GM12878 (cell line): ENCODE measurements around the gene NEGR1. TPM values are rescaled to one million over a fixed set of nuclear protein-coding genes. Genes with fewer than 3 reads are reported as not detected.

Experiments used
- ASH2L ChIP-seq: fragments of 300-600, 200-600 bp; sonication (generic); IDR thresholded peaks from 2 replicates; pipeline ENCODE4 v1.6.1; 2017; ENCODE audit warnings: low read depth, mild to moderate bottlenecking, borderline replicate concordance
- CEBPB ChIP-seq, 2 experiments: fragments of 150-350 bp in 1 of 2; IDR thresholded peaks; 2 replicates each; pipeline ENCODE4 v1.6.1; 2012 to 2014; ENCODE audit warnings: low read depth in 2 of 2, low read length in 2 of 2, borderline replicate concordance in 1 of 2, inconsistent platforms in 1 of 2
- RAD21 ChIP-seq: IDR thresholded peaks from 2 replicates; pipeline ENCODE4 v1.6.1; 2011; ENCODE audit warnings: mild to moderate bottlenecking, low read depth, low read length, moderate library complexity; ENCODE audit not compliant: insufficient read depth
- SUZ12 ChIP-seq: fragments of 200-600 bp; sonication (generic); IDR thresholded peaks from one replicate; pipeline ENCODE4 v1.6.1; 2018; ENCODE audit warnings: antibody characterized with exemption, mild to moderate bottlenecking; ENCODE audit not compliant: unreplicated experiment
- TCF12 ChIP-seq: IDR thresholded peaks from 2 replicates; pipeline ENCODE4 v1.6.1; 2011; ENCODE audit warnings: low read depth, mild to moderate bottlenecking, low read length
- YBX1 ChIP-seq: fragments of 450-650 bp; IDR thresholded peaks from 2 replicates; pipeline ENCODE4 v1.6.1; 2016; ENCODE audit warnings: antibody characterized with exemption
- polyA plus RNA-seq, 11 experiments: library from polyadenylated mRNA; depleted of rRNA in 4 of 11; unstranded in 6 of 11; stranded (reverse) in 5 of 11; fragments of >200 nt; fragmentation: Nextera tagmentation in 4 of 11; fragmentation: Illumina TruSeq in 1 of 11; extraction: Ambion mirVana in 4 of 11; extraction: Trizol in 1 of 11; gene quantifications; 1 replicate in 1 of 11; 2 replicates in 10 of 11; pipeline versions ENCODE4 v1.2.1 to v1.2.3, GENCODE V29; 2011 to 2016; ENCODE audit warnings: inconsistent platforms in 2 of 11, missing spikeins in 2 of 11, low read depth in 1 of 11
- total RNA-seq, 4 experiments: library from RNA; depleted of rRNA in 3 of 4; stranded (reverse); fragments of >200 nt in 3 of 4; fragmentation: Illumina TruSeq in 1 of 4; extraction: Trizol in 1 of 4; gene quantifications; 2 replicates each; pipeline versions ENCODE4 v1.2.1 to v1.2.3, GENCODE V29; 2013 to 2021
- TF ChIP-seq, protein P1 (sequence below), 3 experiments: IDR thresholded peaks in 2 of 3; conservative IDR thresholded peaks in 1 of 3; 2 replicates each; pipeline ENCODE4 v1.5.1; 2011; ENCODE audit warnings: low read depth in 3 of 3, low read length in 3 of 3, mild to moderate bottlenecking in 3 of 3, control low read depth in 2 of 3, moderate library complexity in 2 of 3, inconsistent platforms in 1 of 3, mixed read lengths in 1 of 3; ENCODE audit not compliant: control insufficient read depth in 2 of 3, insufficient read depth in 1 of 3; ENCODE audit errors: extremely low read depth in 1 of 3
- TF ChIP-seq, protein P2 (sequence below): fragments of 450-650 bp; IDR thresholded peaks from 2 replicates; pipeline ENCODE4 v1.6.1; 2017; ENCODE audit warnings: mild to moderate bottlenecking, moderate library complexity

Gene NEGR1
- total and polyA plus RNA-seq, 10 of the 15 experiments (the other 5 are each of a cell fraction or from before 2014, with no cell fraction given), result under 0.01 to 0.03 (median 0.01) TPM; not detected in 7

DNA sequence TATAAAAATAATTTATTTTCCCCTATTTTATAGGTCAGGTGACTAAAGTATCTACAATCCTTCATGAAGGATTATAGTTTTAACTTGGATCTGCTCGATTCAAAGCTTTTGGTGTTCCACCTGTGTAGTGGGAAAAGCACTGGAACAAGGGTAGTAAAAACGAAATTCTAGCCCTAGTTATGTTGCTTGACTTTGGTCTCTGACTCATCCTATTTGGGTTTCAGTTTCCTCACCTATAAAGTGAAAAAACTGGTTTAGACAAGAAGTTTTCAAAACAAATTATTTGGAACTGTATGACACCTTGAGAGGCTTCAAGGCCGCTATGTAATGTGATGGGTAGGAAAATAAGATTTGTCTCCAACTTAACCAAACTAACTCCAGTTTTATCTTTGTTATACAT is 696.3 kb downstream of the NEGR1 start (continued):
- TF ChIP-seq, protein P1, sequence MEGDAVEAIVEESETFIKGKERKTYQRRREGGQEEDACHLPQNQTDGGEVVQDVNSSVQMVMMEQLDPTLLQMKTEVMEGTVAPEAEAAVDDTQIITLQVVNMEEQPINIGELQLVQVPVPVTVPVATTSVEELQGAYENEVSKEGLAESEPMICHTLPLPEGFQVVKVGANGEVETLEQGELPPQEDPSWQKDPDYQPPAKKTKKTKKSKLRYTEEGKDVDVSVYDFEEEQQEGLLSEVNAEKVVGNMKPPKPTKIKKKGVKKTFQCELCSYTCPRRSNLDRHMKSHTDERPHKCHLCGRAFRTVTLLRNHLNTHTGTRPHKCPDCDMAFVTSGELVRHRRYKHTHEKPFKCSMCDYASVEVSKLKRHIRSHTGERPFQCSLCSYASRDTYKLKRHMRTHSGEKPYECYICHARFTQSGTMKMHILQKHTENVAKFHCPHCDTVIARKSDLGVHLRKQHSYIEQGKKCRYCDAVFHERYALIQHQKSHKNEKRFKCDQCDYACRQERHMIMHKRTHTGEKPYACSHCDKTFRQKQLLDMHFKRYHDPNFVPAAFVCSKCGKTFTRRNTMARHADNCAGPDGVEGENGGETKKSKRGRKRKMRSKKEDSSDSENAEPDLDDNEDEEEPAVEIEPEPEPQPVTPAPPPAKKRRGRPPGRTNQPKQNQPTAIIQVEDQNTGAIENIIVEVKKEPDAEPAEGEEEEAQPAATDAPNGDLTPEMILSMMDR (IDR thresholded peaks at IDR 0.05 in 2 of 3, conservative IDR thresholded peaks at IDR 0.05 in 1 of 3; ENCODE audit: control insufficient read depth in 2 of 3, extremely low read depth in 1 of 3, insufficient read depth in 1 of 3, low read depth in 3 of 3, low read length in 3 of 3), result no peak
- no peak for TF ChIP-seq ASH2L
- TF ChIP-seq, protein P2, sequence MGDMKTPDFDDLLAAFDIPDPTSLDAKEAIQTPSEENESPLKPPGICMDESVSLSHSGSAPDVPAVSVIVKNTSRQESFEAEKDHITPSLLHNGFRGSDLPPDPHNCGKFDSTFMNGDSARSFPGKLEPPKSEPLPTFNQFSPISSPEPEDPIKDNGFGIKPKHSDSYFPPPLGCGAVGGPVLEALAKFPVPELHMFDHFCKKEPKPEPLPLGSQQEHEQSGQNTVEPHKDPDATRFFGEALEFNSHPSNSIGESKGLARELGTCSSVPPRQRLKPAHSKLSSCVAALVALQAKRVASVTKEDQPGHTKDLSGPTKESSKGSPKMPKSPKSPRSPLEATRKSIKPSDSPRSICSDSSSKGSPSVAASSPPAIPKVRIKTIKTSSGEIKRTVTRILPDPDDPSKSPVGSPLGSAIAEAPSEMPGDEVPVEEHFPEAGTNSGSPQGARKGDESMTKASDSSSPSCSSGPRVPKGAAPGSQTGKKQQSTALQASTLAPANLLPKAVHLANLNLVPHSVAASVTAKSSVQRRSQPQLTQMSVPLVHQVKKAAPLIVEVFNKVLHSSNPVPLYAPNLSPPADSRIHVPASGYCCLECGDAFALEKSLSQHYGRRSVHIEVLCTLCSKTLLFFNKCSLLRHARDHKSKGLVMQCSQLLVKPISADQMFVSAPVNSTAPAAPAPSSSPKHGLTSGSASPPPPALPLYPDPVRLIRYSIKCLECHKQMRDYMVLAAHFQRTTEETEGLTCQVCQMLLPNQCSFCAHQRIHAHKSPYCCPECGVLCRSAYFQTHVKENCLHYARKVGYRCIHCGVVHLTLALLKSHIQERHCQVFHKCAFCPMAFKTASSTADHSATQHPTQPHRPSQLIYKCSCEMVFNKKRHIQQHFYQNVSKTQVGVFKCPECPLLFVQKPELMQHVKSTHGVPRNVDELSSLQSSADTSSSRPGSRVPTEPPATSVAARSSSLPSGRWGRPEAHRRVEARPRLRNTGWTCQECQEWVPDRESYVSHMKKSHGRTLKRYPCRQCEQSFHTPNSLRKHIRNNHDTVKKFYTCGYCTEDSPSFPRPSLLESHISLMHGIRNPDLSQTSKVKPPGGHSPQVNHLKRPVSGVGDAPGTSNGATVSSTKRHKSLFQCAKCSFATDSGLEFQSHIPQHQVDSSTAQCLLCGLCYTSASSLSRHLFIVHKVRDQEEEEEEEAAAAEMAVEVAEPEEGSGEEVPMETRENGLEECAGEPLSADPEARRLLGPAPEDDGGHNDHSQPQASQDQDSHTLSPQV, result no peak
- no peak for TF ChIP-seq SUZ12
- no peak for TF ChIP-seq TCF12
- TF ChIP-seq RAD21, result no peak
- no peak for TF ChIP-seq YBX1
- TF ChIP-seq CEBPB (IDR thresholded peaks at IDR 0.05; ENCODE audit: borderline replicate concordance in 1 of 2, low read depth in 2 of 2, low read length in 2 of 2), result no peak
